ENCODE results near the gene KCNK16.

DNA sequence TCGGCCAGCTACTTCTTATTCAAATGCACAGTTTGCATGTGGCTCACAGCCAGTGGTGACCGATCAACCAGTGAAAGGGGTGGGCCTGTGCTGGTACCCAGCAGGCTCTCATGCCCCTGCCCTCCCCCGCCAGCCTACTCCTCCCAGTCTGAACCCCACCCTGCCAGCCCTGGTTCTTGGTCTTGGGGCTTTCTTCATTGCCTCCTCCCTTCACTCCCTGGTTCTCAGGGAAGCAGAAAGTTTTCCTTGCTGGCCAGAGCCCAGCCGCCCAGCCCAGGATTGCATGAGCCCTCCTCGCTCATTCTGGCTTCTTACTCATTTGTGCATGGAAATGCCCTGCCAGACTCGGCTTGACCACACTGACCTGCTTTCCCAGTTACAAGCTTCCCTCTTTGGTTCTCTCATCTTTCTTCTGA is 49.1 kb downstream of the KCNK16 start:
- TF ChIP-seq, protein P1, sequence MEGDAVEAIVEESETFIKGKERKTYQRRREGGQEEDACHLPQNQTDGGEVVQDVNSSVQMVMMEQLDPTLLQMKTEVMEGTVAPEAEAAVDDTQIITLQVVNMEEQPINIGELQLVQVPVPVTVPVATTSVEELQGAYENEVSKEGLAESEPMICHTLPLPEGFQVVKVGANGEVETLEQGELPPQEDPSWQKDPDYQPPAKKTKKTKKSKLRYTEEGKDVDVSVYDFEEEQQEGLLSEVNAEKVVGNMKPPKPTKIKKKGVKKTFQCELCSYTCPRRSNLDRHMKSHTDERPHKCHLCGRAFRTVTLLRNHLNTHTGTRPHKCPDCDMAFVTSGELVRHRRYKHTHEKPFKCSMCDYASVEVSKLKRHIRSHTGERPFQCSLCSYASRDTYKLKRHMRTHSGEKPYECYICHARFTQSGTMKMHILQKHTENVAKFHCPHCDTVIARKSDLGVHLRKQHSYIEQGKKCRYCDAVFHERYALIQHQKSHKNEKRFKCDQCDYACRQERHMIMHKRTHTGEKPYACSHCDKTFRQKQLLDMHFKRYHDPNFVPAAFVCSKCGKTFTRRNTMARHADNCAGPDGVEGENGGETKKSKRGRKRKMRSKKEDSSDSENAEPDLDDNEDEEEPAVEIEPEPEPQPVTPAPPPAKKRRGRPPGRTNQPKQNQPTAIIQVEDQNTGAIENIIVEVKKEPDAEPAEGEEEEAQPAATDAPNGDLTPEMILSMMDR (IDR thresholded peaks at IDR 0.05), result no peak
- TF ChIP-seq EZH2 (IDR thresholded peaks at IDR 0.05; ENCODE audit: borderline replicate concordance, insufficient read depth, low read depth, low read length, poor library complexity, severe bottlenecking), result no peak

All from B cell (primary cell).